GM12878 (cell line): ENCODE data around the gene BANP. TPM values are rescaled to one million over a fixed set of nuclear protein-coding genes. Genes with fewer than 3 reads are reported as not detected.

Experiments
- ATAC-seq: fragments of 200-7000 bp; cut with Tn5 transposase; 3 replicates; pipeline ENCODE4 v1.9.1; 2020; ENCODE audit warnings: mild to moderate bottlenecking, moderate library complexity
- BruUV-seq: library from RNA; stranded (reverse); fragments of 400-500 nt; replicated peaks from 2 replicates; lab custom pipeline; 2021; lab: Mats Ljungman, UMichigan
- CTCF ChIA-PET: fragments of 300-600 bp; sonication (Branson Sonifier 250); formaldehyde crosslinking; extraction: SDS; loops from one replicate; lab custom pipeline; 2021; ENCODE audit warnings: inconsistent platforms; lab: Yijun Ruan, JAX
- POLR2A ChIA-PET: fragments of 350-600 bp; formaldehyde crosslinking; extraction: SDS; loops from one replicate; lab custom pipeline; 2021; ENCODE audit warnings: inconsistent platforms; lab: Charles Lee
- RAD21 ChIA-PET: fragments of 300-600 bp; sonication (Branson Sonifier 250); formaldehyde crosslinking; loops from one replicate; lab custom pipeline; 2023; ENCODE audit warnings: antibody characterized with exemption; ENCODE audit not compliant: unreplicated experiment; lab: Charles Lee
- SMC1A ChIA-PET: fragments of 300-600 bp; sonication (Branson Sonifier 250); formaldehyde crosslinking; loops from one replicate; lab custom pipeline; 2023; ENCODE audit not compliant: unreplicated experiment, uncharacterized antibody; lab: Charles Lee
- DNase-seq: peaks from one replicate; pipeline ENCODE4 v3.0.0-alpha.2; 2011; ENCODE audit warnings: low read depth, low spot score
- FAIRE-seq: peaks from 3 replicates; lab custom pipeline; 2011; peaks lifted over from hg19 to GRCh38; lab: Jason Lieb, UNC
- H2AFZ ChIP-seq: 2 replicates; pipeline ENCODE4 v1.6.0; 2011; ENCODE audit warnings: low read depth, low read length, control low read depth; ENCODE audit not compliant: control insufficient read depth
- H3K27ac ChIP-seq: 2 replicates; pipeline ENCODE4 v1.5.1; 2011; ENCODE audit warnings: control low read depth; ENCODE audit not compliant: control insufficient read depth, insufficient read depth
- H3K27me3 ChIP-seq, 2 experiments: replicated peaks in 1 of 2; 2 replicates each; pipeline versions ENCODE4 v1.6.0 to v1.6.1; 2011; ENCODE audit warnings: low read length in 1 of 2; ENCODE audit not compliant: control insufficient read depth in 2 of 2, insufficient read depth in 2 of 2
- H3K36me3 ChIP-seq, 2 experiments: 2 replicates each; pipeline ENCODE4 v1.5.1; 2011; ENCODE audit warnings: low read length in 1 of 2; ENCODE audit not compliant: control insufficient read depth in 2 of 2, insufficient read depth in 2 of 2
- H3K4me1 ChIP-seq: 2 replicates; pipeline ENCODE4 v1.6.1; 2011; ENCODE audit warnings: mild to moderate bottlenecking, low read length, moderate library complexity, mixed read lengths; ENCODE audit not compliant: control insufficient read depth, insufficient read depth
- H3K4me2 ChIP-seq: 2 replicates; pipeline ENCODE4 v1.6.0; 2011; ENCODE audit warnings: control low read depth; ENCODE audit not compliant: control insufficient read depth, insufficient read depth
- H3K4me3 ChIP-seq: fragments of 200-600 bp; sonication (generic); 2 replicates; pipeline ENCODE4 v1.5.1; 2016
- H3K79me2 ChIP-seq: 2 replicates; pipeline ENCODE4 v1.6.0; 2011; ENCODE audit warnings: low read length; ENCODE audit not compliant: control insufficient read depth, insufficient read depth
- H3K9ac ChIP-seq: 2 replicates; pipeline ENCODE4 v1.8.0; 2011; ENCODE audit warnings: low read length, control low read depth, mixed read lengths; ENCODE audit not compliant: control insufficient read depth, insufficient read depth
- H3K9me3 ChIP-seq: replicated peaks from 3 replicates; pipeline ENCODE4 v1.5.1; 2011; ENCODE audit warnings: mild to moderate bottlenecking, low read length; ENCODE audit not compliant: control insufficient read depth, insufficient read depth
- H4K20me1 ChIP-seq: 2 replicates; pipeline ENCODE4 v1.6.0; 2011; ENCODE audit not compliant: control insufficient read depth, insufficient read depth
- ATF3 ChIP-seq: IDR thresholded peaks from 2 replicates; pipeline ENCODE4 v1.6.1; 2011; ENCODE audit warnings: low read depth, mild to moderate bottlenecking, low read length, moderate library complexity, borderline replicate concordance; ENCODE audit errors: extremely low read depth
- CBFB ChIP-seq: IDR thresholded peaks from 2 replicates; pipeline ENCODE4 v1.6.1; 2016; ENCODE audit warnings: antibody characterized with exemption, low read depth
- IRF3 ChIP-seq: fragments of 450-650 bp; IDR thresholded peaks from 2 replicates; pipeline ENCODE4 v1.6.1; 2014; ENCODE audit warnings: mild to moderate bottlenecking
- LARP7 ChIP-seq: fragments of 450-650 bp; IDR thresholded peaks from 2 replicates; pipeline ENCODE4 v1.6.1; 2017; ENCODE audit warnings: mild to moderate bottlenecking
- MYB ChIP-seq: fragments of 150-350 bp; IDR thresholded peaks from 2 replicates; pipeline ENCODE4 v1.6.1; 2014; ENCODE audit warnings: mild to moderate bottlenecking, low read depth, low read length, borderline replicate concordance
- REST ChIP-seq: IDR thresholded peaks from 2 replicates; pipeline ENCODE4 v1.6.1; 2012; ENCODE audit warnings: mild to moderate bottlenecking, low read depth, low read length
- SUPT20H ChIP-seq: IDR thresholded peaks from 2 replicates; pipeline ENCODE4 v1.6.1; 2011; ENCODE audit warnings: low read depth, mild to moderate bottlenecking, low read length, moderate library complexity, borderline replicate concordance; ENCODE audit not compliant: control insufficient read depth
- USF1 ChIP-seq: IDR thresholded peaks from 2 replicates; pipeline ENCODE4 v1.6.1; 2011; ENCODE audit warnings: borderline replicate concordance, low read depth, mild to moderate bottlenecking, moderate library complexity, mixed read lengths, low read length; ENCODE audit not compliant: insufficient read depth; ENCODE audit errors: extremely low read length
- ZSCAN29 ChIP-seq: fragments of 450-650 bp; IDR thresholded peaks from 2 replicates; pipeline ENCODE4 v1.6.1; 2017; ENCODE audit warnings: mild to moderate bottlenecking, moderate library complexity
- WGBS: methylation state at CpG from one replicate; pipeline ENCODE4 v1.1.6; 2016; ENCODE audit warnings: low lambda C conversion rate; ENCODE audit not compliant: insufficient replicate concordance, insufficient coverage; ENCODE audit errors: missing lambda C conversion rate; 5-methylcytosine and 5-hydroxymethylcytosine counted together
- in situ Hi-C: fragments of 300-500 bp; cut with MboI; formaldehyde crosslinking; loops from 9 replicates; pipeline ENCODE4 v1.14.3; 2018; ENCODE audit warnings: mixed read lengths
- intact Hi-C: fragments of 100-400 bp; cut with micrococcal nuclease; formaldehyde crosslinking; loops from one replicate; pipeline ENCODE4 v1.14.2; 2022; ENCODE audit not compliant: unreplicated experiment
- polyA plus RNA-seq, 11 experiments: library from polyadenylated mRNA; depleted of rRNA in 4 of 11; unstranded in 6 of 11; stranded (reverse) in 5 of 11; fragments of >200 nt; fragmentation: Nextera tagmentation in 4 of 11; fragmentation: Illumina TruSeq in 1 of 11; extraction: Ambion mirVana in 4 of 11; extraction: Trizol in 1 of 11; gene quantifications; 1 replicate in 1 of 11; 2 replicates in 10 of 11; pipeline versions ENCODE4 v1.2.1 to v1.2.3, GENCODE V29; 2011 to 2016; ENCODE audit warnings: inconsistent platforms in 2 of 11, missing spikeins in 2 of 11, low read depth in 1 of 11
- total RNA-seq, 4 experiments: library from RNA; depleted of rRNA in 3 of 4; stranded (reverse); fragments of >200 nt in 3 of 4; fragmentation: Illumina TruSeq in 1 of 4; extraction: Trizol in 1 of 4; gene quantifications; 2 replicates each; pipeline versions ENCODE4 v1.2.1 to v1.2.3, GENCODE V29; 2013 to 2021
- TF ChIP-seq, protein P1 (sequence below), 3 experiments: IDR thresholded peaks in 2 of 3; conservative IDR thresholded peaks in 1 of 3; 2 replicates each; pipeline ENCODE4 v1.5.1; 2011; ENCODE audit warnings: low read depth in 3 of 3, low read length in 3 of 3, mild to moderate bottlenecking in 3 of 3, control low read depth in 2 of 3, moderate library complexity in 2 of 3, inconsistent platforms in 1 of 3, mixed read lengths in 1 of 3; ENCODE audit not compliant: control insufficient read depth in 2 of 3, insufficient read depth in 1 of 3; ENCODE audit errors: extremely low read depth in 1 of 3

BANP gene
- total and polyA plus RNA-seq, 10 of the 15 experiments (the other 5 are each of a cell fraction or from before 2014, with no cell fraction given): 3.9 to 21.9 (median 12.2) TPM

GRCh38 chr16:88077328-88078108, 126.3 kb downstream of the BANP start:
- SMC1A ChIA-PET: no interaction called here
- no peak for ATAC-seq
- Histone ChIP-seq H3K27me3 (no peaks in the 10 kb centered on the region), H4K20me1 (no peaks in the 10 kb centered on the region), H3K36me3 (peaks cover 3 to 6% of the 10 kb centered on the region in 2 experiments; a peak in 3 of 4 replicates), H2AFZ (no peak overlapping the region), H3K27ac (no peak overlapping the region), H3K79me2 (no peaks in the 10 kb centered on the region), H3K4me3 (no peak overlapping the region), H3K9ac (no peak overlapping the region), H3K9me3 (no peaks in the 10 kb centered on the region), H3K4me2 (no peak overlapping the region), H3K4me1 (no peaks in the 10 kb centered on the region)
- intact Hi-C loops: no loop called here
- DNase-seq: no peak
- RAD21 ChIA-PET: no interaction called here
- 88% methylated on average over 30 of the region's 30 CpGs for WGBS
- CTCF ChIA-PET: no interaction called here
- in situ Hi-C loops: no loop called here
- POLR2A ChIA-PET: no interaction called here
- no TSS peak for BruUV-seq
- no peak for FAIRE-seq
- TF ChIP-seq USF1 (no peak), IRF3 (no peak), SUPT20H (no peak), ZSCAN29 (no peak), MYB (no peak), CBFB (no peak), LARP7 (no peak), REST (no peak), ATF3 (no peak)
- TF ChIP-seq, protein P1, sequence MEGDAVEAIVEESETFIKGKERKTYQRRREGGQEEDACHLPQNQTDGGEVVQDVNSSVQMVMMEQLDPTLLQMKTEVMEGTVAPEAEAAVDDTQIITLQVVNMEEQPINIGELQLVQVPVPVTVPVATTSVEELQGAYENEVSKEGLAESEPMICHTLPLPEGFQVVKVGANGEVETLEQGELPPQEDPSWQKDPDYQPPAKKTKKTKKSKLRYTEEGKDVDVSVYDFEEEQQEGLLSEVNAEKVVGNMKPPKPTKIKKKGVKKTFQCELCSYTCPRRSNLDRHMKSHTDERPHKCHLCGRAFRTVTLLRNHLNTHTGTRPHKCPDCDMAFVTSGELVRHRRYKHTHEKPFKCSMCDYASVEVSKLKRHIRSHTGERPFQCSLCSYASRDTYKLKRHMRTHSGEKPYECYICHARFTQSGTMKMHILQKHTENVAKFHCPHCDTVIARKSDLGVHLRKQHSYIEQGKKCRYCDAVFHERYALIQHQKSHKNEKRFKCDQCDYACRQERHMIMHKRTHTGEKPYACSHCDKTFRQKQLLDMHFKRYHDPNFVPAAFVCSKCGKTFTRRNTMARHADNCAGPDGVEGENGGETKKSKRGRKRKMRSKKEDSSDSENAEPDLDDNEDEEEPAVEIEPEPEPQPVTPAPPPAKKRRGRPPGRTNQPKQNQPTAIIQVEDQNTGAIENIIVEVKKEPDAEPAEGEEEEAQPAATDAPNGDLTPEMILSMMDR (IDR thresholded peaks at IDR 0.05 in 2 of 3, conservative IDR thresholded peaks at IDR 0.05 in 1 of 3; ENCODE audit: control insufficient read depth in 2 of 3, extremely low read depth in 1 of 3, insufficient read depth in 1 of 3, low read depth in 3 of 3, low read length in 3 of 3): no peak
